Inflammatory macrophage treated with lipopolysaccharide for 1 hour (primary cell): ENCODE measurements around the gene RTEL1.

Experiments
- DNase-seq, 2 donors: peaks; one replicate each; pipeline ENCODE4 v3.0.0-alpha.2; 2020 to 2022

RTEL1 gene

DNA sequence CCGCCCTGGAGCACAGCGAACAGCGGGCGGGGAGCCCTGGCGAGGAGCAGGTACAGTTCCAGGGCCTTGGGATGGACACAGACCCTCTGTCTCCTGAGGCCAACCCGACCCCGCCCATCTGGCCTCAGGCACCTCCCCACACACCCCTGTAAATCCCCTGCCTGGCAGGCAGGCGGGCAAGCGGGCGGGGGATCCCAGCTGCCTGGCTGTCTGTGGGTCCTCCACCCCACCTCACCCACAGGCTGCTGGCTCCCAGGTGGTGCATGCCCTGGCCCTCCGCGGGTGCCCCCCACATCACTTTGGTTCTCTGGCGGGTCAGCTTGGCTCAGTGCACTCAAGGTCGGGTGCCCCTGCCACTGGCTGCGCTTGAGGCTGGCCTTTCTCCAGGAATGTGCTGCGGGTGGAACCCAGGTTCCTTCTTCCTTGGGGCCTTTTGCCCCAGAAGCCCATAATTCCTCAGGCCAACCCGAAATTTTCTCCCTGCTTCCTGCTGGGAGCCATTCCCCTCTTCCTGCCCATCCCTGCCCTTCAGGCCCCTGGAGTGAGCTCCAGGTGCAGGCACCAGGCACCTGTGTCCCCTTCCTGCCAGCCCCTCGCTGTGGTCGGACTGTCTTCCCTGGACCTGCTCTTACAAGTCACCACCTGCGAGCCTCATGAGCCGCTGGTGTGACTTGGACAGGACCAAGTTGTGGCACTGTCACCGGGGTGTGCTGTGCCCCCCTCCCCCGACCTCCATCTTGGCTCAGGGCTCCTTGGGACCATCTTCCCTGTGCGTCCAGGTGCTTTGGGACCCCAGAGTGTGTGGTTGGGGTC is 33.0 kb downstream of the RTEL1 start:
- no peak for DNase-seq

DNA sequence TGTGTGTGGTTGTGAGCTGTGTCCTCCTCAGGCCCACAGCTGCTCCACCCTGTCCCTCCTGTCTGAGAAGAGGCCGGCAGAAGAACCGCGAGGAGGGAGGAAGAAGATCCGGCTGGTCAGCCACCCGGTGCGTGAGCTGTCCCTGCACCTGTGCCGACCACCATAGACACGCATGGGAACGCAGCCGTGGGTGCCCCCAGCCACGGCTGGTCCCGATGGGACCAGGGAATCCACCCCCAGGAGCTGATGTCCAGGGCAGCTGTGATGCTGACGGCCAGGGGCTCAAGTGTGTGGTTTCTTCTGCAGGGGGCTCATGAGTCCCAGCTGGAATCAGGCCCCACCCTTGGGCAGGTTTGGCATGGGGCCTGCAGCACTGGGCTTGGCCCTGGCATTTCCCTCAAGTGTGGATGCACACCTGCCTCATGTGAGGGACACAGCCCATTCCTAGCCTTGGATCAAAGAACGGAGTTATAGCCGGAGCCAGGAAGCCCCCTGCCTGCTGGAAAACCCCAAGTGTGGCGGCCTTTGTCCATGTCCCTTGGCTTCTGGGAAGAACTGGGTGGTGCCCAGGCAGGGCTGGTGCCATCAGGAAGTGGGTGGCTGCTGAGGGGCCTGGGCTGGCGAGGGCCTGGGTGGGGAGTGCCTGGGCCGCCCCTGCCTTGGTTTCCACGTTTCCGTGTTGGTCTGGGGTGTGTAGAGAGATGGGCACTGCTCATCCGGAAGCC is 33.8 kb downstream of the RTEL1 start:
- DNase-seq: no peak

DNA sequence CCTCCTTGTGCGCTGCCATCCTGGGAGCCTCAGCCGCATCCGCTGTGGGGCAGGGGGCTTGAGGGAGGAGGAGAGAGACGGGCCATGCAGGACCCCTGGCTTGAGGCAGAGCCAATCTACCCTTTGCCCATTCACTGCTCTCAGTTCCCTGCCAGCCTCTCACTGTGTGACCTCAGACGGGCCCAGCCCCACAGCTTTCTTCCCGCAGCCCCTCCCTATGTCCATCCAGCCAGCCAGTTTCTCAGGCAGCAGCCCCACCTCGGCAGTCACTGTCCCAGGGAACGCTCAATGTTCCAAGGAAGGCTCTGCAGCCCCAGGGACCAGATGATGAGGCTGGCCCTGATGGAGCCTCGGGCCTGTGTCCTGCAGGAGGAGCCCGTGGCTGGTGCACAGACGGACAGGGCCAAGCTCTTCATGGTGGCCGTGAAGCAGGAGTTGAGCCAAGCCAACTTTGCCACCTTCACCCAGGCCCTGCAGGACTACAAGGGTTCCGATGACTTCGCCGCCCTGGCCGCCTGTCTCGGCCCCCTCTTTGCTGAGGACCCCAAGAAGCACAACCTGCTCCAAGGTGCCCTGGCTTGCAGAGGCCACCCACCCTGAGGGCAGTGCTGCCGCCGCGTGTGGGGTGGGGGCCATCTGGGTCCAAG is 34.4 kb downstream of the RTEL1 start:
- DNase-seq: no peak

DNA sequence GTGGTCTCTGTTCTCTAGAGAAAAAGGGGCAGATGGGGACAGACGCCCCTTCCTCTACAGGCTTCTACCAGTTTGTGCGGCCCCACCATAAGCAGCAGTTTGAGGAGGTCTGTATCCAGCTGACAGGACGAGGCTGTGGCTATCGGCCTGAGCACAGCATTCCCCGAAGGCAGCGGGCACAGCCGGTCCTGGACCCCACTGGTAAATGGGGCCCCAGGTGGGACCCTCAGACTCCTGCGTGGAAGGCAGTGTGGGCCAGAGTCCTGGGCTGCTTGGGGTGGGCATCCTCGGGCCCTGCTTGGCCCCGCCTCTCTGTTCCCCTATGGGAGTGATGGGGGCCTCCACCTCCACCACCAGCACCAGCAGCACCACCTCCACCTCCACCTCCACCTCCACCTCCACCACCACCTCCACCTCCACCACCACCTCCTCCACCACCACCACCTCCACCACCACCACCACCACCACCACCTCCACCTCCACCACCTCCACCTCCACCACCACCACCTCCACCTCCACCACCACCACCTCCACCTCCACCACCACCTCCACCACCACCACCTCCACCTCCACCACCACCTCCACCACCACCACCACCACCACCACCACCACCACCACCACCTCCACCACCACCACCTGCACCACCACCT is 35.1 kb downstream of the RTEL1 start:
- no peak for DNase-seq

DNA sequence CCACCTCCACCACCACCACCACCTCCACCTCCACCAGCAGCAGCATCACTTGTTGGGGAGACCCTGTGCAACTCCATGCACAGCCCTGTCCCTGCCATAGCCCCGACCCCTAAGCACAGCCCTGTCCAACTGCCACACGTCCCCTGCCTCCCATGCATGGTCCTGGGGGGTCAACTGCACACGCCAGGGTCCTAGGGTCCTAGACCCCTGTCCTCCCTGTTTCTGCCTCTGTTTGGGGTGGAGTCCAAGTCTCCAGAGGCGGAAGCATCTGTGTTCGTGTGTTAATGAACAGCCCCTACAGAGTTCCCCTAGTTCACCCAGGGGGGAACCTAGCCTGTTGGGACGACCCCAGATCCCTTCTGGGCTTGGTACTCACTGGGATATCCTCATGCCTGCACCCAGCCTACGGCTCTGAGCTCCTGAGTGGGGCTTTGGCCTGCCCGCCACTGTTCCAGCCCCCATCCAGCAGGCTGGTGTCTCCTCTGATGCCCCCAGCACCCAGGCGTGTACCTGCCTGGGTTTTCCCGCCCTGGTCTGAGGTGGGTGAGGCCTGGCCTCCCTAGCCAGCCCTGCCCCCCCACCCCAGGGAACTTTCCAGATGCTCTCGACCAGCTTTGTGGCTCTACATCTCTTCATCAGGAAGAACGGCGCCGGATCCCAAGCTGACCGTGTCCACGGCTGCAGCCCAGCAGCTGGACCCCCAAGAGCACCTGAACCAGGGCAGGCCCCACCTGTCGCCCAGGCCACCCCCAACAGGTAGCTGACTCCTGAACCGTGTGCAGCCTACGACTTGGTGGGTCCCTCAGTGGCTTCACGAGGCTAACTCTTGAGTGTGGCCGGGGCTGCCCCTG is 35.8 kb downstream of the RTEL1 start:
- DNase-seq: no peak

DNA sequence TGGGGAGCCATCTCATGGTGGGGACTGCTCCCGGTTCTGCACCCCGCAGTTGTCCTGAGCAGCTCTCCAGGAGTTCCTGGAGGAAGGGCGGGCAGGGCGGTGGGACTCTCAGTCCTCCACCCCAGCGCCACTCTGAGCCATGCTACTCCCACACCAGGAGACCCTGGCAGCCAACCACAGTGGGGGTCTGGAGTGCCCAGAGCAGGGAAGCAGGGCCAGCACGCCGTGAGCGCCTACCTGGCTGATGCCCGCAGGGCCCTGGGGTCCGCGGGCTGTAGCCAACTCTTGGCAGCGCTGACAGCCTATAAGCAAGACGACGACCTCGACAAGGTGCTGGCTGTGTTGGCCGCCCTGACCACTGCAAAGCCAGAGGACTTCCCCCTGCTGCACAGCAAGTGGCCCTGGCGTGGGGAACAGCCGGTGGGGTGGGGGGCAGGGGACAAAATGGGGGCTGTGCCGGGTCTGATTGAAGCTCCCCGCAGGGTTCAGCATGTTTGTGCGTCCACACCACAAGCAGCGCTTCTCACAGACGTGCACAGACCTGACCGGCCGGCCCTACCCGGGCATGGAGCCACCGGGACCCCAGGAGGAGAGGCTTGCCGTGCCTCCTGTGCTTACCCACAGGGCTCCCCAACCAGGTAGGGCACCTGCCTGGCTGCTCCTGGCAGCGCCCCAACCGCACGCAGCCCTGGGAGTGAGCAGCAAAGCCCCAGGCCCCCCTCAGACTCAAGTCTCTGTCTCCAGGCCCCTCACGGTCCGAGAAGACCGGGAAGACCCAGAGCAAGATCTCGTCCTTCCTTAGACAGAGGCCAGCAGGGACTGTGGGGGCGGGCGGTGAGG is 36.7 kb downstream of the RTEL1 start:
- DNase-seq: no peak

DNA sequence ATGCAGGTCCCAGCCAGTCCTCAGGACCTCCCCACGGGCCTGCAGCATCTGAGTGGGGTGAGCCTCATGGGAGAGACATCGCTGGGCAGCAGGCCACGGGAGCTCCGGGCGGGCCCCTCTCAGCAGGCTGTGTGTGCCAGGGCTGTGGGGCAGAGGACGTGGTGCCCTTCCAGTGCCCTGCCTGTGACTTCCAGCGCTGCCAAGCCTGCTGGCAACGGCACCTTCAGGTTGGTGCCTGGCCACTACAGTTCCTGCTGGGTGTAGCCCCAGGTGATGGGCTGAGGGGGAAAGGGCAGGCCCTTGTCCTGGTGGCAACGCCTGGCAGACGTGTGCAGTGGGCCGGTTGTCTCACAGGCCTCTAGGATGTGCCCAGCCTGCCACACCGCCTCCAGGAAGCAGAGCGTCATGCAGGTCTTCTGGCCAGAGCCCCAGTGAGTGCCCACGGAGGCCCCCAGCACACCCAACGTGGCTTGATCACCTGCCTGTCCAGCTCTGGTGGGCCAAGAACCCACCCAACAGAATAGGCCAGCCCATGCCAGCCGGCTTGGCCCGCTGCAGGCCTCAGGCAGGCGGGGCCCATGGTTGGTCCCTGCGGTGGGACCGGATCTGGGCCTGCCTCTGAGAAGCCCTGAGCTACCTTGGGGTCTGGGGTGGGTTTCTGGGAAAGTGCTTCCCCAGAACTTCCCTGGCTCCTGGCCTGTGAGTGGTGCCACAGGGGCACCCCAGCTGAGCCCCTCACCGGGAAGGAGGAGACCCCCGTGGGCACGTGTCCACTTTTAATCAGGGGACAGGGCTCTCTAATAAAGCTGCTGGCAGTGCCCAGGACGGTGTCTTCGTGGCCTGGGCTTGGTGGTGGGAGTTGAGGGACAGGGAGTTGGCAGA is 37.6 kb downstream of the RTEL1 start:
- no peak for DNase-seq

DNA sequence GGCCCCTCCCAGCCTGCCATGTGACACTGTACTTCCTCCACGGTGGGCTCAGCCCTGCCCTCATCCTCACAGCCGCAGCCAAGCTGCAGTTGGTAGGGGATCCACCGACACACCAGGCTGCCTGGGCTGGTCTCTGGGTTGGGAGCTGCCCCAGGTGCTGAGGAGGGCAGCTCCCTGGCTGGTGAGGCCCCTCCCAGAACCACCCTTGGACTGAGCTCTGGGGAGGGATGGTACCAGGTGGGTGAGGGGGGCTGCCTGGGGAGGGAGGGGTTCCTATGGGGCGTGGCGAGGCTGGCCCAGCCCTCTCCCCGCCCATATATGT is 38.2 kb downstream of the RTEL1 start:
- DNase-seq: peak in 1 of 2 donors; percentile 16

DNA sequence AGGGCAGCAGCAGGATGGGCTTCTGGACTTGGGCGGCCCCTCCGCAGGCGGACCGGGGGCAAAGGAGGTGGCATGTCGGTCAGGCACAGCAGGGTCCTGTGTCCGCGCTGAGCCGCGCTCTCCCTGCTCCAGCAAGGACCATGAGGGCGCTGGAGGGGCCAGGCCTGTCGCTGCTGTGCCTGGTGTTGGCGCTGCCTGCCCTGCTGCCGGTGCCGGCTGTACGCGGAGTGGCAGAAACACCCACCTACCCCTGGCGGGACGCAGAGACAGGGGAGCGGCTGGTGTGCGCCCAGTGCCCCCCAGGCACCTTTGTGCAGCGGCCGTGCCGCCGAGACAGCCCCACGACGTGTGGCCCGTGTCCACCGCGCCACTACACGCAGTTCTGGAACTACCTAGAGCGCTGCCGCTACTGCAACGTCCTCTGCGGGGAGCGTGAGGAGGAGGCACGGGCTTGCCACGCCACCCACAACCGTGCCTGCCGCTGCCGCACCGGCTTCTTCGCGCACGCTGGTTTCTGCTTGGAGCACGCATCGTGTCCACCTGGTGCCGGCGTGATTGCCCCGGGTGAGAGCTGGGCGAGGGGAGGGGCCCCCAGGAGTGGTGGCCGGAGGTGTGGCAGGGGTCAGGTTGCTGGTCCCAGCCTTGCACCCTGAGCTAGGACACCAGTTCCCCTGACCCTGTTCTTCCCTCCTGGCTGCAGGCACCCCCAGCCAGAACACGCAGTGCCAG is 38.7 kb downstream of the RTEL1 start, which contains the start of gene TNFRSF6B:
TNFRSF6B (plus strand) TSS at position 25 of the 729 bp plus-strand sequence; CDS start at position 141, 116 bp downstream.
- DNase-seq: no peak

DNA sequence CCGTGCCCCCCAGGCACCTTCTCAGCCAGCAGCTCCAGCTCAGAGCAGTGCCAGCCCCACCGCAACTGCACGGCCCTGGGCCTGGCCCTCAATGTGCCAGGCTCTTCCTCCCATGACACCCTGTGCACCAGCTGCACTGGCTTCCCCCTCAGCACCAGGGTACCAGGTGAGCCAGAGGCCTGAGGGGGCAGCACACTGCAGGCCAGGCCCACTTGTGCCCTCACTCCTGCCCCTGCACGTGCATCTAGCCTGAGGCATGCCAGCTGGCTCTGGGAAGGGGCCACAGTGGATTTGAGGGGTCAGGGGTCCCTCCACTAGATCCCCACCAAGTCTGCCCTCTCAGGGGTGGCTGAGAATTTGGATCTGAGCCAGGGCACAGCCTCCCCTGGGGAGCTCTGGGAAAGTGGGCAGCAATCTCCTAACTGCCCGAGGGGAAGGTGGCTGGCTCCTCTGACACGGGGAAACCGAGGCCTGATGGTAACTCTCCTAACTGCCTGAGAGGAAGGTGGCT is 39.3 kb downstream of the RTEL1 start:
- no peak for DNase-seq

DNA sequence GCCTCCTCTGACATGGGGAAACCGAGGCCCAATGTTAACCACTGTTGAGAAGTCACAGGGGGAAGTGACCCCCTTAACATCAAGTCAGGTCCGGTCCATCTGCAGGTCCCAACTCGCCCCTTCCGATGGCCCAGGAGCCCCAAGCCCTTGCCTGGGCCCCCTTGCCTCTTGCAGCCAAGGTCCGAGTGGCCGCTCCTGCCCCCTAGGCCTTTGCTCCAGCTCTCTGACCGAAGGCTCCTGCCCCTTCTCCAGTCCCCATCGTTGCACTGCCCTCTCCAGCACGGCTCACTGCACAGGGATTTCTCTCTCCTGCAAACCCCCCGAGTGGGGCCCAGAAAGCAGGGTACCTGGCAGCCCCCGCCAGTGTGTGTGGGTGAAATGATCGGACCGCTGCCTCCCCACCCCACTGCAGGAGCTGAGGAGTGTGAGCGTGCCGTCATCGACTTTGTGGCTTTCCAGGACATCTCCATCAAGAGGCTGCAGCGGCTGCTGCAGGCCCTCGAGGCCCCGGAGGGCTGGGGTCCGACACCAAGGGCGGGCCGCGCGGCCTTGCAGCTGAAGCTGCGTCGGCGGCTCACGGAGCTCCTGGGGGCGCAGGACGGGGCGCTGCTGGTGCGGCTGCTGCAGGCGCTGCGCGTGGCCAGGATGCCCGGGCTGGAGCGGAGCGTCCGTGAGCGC is 39.9 kb downstream of the RTEL1 start:
- DNase-seq: no peak

DNA sequence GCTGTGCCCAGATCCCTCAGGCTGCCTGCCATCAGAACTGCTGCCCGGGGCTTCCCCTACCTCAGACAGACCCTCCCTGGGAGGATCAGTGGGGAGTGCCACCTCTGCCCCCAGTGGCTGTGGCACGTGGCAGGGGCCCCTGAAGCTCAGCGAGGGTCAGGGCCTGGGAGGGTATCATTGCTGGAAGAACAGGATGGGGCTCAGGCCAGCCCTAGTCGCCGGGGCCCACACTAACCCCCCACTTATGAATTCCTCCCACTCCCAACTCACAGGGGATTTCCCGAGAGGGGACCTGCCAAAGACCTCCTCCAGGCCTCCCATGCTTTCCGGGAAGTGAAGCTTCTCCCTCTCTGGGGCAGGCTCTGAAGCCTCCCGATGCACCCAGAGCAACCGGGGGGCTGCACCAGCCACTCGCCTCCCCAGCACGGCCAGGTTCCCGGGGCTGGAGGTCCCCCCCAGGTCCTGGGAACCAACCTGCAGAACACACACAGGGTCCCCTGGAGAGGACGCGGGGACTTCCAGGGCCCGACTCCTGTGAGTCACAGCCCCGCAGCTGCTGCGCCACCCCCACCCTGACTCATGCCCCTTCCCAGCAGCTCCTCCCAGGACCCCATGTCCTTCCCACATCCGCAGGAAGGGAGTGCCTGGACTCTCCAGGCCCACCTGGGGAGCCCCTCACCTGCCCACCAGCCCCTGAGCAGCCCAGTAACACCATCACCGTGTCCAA is 40.8 kb downstream of the RTEL1 start:
- DNase-seq: peak; percentile 18 to 42

DNA sequence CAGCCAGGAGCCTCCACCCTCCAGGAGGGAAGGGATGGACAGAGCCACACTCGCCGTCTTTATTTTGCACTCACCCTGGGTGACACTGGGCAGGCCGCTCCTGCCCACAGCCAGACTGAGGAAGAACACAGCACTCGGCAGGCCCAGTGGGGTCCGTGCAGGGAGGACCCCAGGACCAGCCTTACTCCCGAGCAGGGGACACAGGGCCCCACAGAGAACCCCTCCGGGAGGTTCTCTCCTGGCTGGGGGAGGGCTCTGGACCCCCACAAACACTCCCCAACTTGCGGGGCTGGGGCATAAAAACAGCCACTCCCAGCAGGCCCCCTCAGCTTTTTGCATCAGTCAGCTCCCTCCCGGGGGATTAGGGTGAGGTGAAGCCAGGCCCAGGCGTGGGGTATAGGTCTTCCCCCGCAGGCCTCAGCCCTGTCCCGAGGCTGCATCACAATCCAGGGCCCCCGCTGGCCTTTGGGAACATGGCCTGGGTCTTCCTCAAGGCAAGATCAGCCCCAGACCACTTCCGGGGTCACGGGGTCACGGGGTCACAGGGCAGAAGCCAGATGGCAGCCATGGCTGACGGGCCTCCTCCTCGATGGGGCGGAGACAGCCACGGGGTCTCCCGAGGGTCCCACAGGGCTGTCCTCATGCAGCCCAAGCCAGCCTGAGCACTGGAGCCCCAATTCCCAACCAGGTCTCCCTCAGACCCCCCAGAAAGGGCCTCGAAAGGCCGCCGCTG is 41.5 kb downstream of the RTEL1 start:
- DNase-seq: no peak

DNA sequence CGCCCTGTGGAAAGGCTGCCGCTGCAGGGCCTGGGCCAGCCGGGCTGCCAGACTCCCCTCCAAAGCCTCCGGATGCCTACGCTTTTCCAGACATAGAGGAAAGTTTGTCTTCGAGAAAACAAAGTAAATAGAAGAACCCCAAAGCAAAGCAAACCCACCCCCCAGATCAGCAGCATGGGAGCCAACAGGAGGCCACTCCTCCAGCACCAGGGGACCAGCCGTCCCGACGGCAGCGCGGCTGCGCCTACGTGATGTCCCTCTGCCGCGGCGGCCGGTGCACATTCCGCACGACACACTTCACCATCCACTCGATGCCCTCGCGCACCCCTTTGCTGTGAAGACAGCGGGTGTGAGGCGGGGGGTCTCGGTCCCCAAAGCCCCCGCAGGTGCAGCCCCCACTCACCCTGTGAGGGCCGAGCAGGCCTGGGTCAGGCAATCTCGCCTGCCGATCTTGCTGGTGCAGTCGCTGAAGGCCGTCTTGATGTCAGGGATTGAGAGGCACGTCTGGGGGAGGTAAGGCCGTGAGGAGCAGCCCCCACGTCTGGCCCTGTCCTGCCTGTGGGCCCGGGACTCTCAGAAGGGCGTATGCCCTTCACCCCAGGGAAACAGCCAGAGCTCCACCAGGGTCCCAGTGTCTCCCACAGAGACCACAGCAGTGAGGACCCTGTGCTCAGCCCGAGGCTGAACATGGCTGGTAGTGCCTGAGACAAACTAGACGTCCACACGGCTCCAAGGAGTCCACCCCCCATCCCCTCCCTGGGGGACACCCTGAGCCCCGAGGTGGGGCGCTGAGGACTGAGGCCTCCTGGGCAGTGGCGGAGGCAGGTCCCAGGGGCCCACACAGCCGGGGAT is 42.3 kb downstream of the RTEL1 start:
- no peak for DNase-seq

DNA sequence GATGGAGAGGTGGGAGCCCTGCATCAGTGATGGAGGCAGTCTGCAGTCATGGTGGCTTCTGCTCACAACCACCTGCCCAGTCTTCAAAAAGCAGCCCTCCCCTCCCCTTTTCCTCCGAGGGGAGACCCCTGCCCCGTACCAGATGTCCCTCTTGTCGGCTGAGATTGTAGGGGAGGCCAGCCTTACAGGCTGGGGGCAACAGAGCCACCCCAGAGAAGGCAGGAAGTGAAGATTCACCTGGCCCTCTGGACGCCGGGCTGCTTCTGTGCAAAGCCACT is 42.9 kb downstream of the RTEL1 start:
- DNase-seq: no peak

DNA sequence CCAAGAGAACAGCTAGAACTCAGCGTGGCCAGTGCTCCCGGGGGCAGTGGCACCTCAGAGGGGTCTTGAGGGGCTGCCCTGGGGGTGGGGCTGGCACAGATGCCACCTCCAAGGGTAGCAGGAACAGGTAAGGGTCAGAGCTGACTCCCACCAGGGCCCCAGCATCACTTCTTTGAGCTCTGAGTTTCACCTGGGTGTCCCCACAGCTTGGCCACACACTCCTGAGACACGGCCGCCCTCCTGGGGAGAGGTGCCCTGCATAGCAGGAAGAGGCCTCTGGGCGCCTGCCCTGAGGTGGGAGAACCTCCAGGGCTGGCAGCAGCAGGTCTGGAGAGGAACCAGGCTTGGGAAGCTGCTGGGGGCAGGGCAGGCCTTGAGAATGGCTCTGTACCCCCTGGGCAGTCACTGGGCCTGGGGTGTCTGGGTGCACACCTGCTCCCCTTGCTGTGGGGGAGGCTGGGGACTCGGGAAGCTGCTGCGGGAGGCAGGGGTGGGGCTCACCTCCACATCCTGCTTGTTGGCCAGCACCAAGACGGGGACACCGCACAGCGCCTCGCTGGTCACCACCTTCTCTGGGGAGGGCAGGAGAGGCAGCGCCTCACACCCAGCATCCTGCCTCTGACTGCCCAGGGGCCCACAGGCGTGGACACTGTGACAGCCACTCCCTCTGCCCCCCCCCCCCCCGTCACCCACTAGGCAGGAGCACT is 43.4 kb downstream of the RTEL1 start:
- no peak for DNase-seq
